RWPE1 (cell line): ENCODE measurements around the gene APOC3.
"Not testable (repeated sequence)": the region's sequence is repeated elsewhere in the genome, so short reads cannot be mapped to it uniquely, and the experiment has no call there.

Experiments
- CTCF ChIA-PET: fragments of 350-600 bp; sonication (Branson Sonifier 250); formaldehyde crosslinking; extraction: SDS; loops from one replicate; lab custom pipeline; 2021; lab: Yijun Ruan, JAX
- POLR2A ChIA-PET: fragments of 400-600 bp; formaldehyde crosslinking; extraction: SDS; loops from one replicate; lab custom pipeline; 2020; ENCODE audit warnings: antibody characterized with exemption; ENCODE audit not compliant: low non-redundant PET; lab: Yijun Ruan, JAX
- DNase-seq: peaks from one replicate; pipeline ENCODE4 v3.0.0; 2012; ENCODE audit warnings: low spot score
- H3K27ac ChIP-seq: fragments of 450-650 bp; 2 replicates; pipeline ENCODE4 v1.5.1; 2017
- TF ChIP-seq, protein P1 (sequence below): fragments of 450-650 bp; conservative IDR thresholded peaks from 2 replicates; pipeline ENCODE4 v1.5.1; 2017; ENCODE audit warnings: low read depth, mild to moderate bottlenecking

The APOC3 gene

DNA sequence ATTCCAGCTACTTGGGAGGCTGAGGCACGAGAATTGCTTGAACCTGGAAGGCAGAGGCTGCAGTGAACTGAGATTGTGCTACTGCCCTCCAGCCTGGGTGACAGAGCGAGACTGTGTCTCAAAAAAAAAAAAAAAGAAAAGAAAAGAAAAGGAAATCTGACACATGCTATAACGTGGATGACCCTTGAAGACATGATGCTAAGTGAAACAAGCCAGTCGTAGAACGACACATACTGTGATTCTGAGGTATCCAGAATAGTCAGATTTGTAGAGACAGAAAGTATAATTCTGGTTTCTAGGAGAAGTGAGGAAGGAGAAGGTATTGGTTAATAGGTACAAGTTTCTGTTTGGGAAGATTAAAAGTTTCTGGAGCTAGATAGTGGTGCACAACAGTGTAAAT is 31.3 kb upstream of the APOC3 start:
- DNase-seq = no peak
- TF ChIP-seq, protein P1, sequence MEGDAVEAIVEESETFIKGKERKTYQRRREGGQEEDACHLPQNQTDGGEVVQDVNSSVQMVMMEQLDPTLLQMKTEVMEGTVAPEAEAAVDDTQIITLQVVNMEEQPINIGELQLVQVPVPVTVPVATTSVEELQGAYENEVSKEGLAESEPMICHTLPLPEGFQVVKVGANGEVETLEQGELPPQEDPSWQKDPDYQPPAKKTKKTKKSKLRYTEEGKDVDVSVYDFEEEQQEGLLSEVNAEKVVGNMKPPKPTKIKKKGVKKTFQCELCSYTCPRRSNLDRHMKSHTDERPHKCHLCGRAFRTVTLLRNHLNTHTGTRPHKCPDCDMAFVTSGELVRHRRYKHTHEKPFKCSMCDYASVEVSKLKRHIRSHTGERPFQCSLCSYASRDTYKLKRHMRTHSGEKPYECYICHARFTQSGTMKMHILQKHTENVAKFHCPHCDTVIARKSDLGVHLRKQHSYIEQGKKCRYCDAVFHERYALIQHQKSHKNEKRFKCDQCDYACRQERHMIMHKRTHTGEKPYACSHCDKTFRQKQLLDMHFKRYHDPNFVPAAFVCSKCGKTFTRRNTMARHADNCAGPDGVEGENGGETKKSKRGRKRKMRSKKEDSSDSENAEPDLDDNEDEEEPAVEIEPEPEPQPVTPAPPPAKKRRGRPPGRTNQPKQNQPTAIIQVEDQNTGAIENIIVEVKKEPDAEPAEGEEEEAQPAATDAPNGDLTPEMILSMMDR = no peak
- CTCF ChIA-PET = no interaction called here
- POLR2A ChIA-PET = no interaction called here
- no peak overlapping the region for H3K27ac ChIP-seq

GRCh38 chr11:116800610-116801009 is 29.1 kb upstream of the APOC3 start:
- no peak for DNase-seq
- H3K27ac ChIP-seq = no peak overlapping the region
- POLR2A ChIA-PET = no interaction called here
- CTCF ChIA-PET = interaction anchor here (0.5 kb wide), 1 partner anchor 12 kb away, joined by 3 read pairs; no protein-coding TSS in a partner anchor
- TF ChIP-seq, protein P1 = no peak

DNA sequence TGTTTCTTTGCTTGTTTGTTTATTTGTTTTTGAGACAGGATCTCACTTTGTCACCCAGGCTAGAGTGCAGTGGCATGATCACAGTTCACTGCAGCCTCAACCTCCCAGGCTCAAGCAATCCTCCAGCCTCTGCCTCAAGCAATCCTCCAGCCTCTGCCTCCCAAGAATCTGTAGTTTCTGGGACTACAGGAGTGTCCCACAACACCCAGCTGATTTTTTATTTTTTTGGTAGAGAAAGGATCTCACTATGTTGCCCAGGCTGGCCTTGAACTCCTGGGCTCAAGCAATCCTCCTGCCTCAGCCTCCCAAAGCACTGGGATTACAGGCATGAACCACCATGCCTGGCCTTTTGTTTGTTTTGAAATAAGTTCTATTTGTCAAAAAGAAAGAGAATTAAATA is 28.0 kb upstream of the APOC3 start:
- POLR2A ChIA-PET, H3K27ac ChIP-seq, CTCF ChIA-PET, DNase-seq: not testable (repeated sequence)

GRCh38 chr11:116804001-116804400 is 25.7 kb upstream of the APOC3 start:
- no peak for DNase-seq
- TF ChIP-seq, protein P1 = no peak
- CTCF ChIA-PET = interaction anchor here (0.6 kb wide), 1 partner anchor 16 kb away, joined by 3 read pairs; the partner anchor contains the start of gene ZPR1
- H3K27ac ChIP-seq = no peak overlapping the region
- POLR2A ChIA-PET = no interaction called here

DNA sequence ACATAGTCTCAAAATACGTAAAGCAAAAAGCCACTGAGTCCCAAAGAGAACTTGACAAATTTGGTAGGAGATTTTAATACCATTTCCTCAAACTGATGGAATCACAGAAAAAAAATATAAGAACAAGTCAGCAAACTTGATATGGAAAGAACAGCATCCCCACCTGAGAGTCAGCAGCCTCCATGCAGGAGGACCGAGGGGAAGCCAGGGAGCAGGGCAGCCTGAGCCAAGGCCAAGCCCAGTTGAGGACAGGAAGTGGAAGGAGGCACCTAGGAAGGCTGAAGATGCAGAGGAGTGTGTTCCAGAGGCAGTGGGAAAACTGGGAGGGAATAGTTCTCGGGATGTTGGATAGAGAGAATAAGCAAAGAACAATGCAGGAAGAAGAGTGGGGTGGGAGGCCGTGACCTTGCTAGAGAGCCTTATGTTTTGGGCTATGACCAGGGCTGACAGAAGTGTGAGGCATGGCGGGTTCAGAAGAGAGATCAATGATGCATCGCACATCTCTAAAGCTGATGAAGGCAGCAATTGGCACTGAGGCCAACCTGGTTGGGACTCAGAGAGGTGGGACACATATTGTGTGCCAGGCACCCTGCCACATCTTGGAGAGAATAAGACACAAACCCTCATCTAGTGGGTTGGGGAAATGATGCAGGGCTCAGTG is 22.0 kb upstream of the APOC3 start:
- DNase-seq = no peak
- TF ChIP-seq, protein P1 = no peak
- POLR2A ChIA-PET = no interaction called here
- CTCF ChIA-PET = no interaction called here
- no peak overlapping the region for H3K27ac ChIP-seq

- peak; percentile 32 for DNase-seq
- H3K27ac ChIP-seq = peak overlapping the region; percentile 35; the same call in 1 of the 2 replicates
- POLR2A ChIA-PET = no interaction called here
- CTCF ChIA-PET = no interaction called here
- TF ChIP-seq, protein P1 = no peak
Observed at GRCh38 chr11:116808262-116809175, 21.2 kb upstream of the APOC3 start.
